SK-N-MC (cell line): ENCODE data around the gene SBF2.
"Not testable (repeated sequence)": the region's sequence is repeated elsewhere in the genome, so short reads cannot be mapped to it uniquely, and the experiment has no call there.

Experiments
- DNase-seq: peaks from one replicate; pipeline ENCODE4 v3.0.0-alpha.2; 2011; ENCODE audit warnings: low read depth, low spot score
- H3K27ac ChIP-seq: fragments of 200-600 bp; sonication (generic); 2 replicates; pipeline ENCODE4 v1.5.1; 2016; ENCODE audit warnings: mixed run types
- H3K36me3 ChIP-seq: fragments of 200-600 bp; sonication (generic); 2 replicates; pipeline ENCODE4 v1.6.1; 2017; ENCODE audit warnings: antibody characterized with exemption, low read length, mixed read lengths; ENCODE audit not compliant: insufficient read depth
- H3K4me3 ChIP-seq: fragments of 200-600 bp; sonication (generic); 2 replicates; pipeline ENCODE4 v1.5.1; 2016
- H3K9ac ChIP-seq: fragments of 200-600 bp; sonication (generic); 2 replicates; pipeline ENCODE4 v1.8.0; 2017; ENCODE audit warnings: mixed run types, mixed read lengths; ENCODE audit not compliant: insufficient read length
- H3K9me3 ChIP-seq: fragments of 200-600 bp; sonication (generic); 2 replicates; pipeline ENCODE4 v1.6.1; 2017; ENCODE audit warnings: low read depth, mild to moderate bottlenecking, antibody characterized with exemption, low read length, moderate library complexity, mixed read lengths
- EZH2 ChIP-seq: fragments of 200-600 bp; sonication (generic); IDR thresholded peaks from one replicate; pipeline ENCODE4 v1.6.1; 2017; ENCODE audit warnings: antibody characterized with exemption
- FOXP2 ChIP-seq: optimal IDR thresholded peaks from 2 replicates; pipeline ENCODE3; 2011; ENCODE audit warnings: mild to moderate bottlenecking, moderate library complexity; ENCODE audit not compliant: insufficient read depth; ENCODE audit errors: extremely low read length, control extremely low read depth
- POLR2AphosphoS5 ChIP-seq: IDR thresholded peaks from 2 replicates; pipeline ENCODE4 v1.6.1; 2012; ENCODE audit warnings: mild to moderate bottlenecking, low read depth, low read length, borderline replicate concordance

The SBF2 gene

GRCh38 chr11:10130875-10131274 is 163.1 kb downstream of the SBF2 start:
- no peak overlapping the region for H3K27ac ChIP-seq
- H3K9ac ChIP-seq = no peak overlapping the region
- H3K4me3 ChIP-seq = no peak overlapping the region
- TF ChIP-seq EZH2 (no peak), FOXP2 (no peak), POLR2AphosphoS5 (no peak)
- no peak for DNase-seq
- H3K36me3 ChIP-seq = no peaks in the 10 kb centered on the region
- no peaks in the 10 kb centered on the region for H3K9me3 ChIP-seq

- not testable (repeated sequence) for H3K4me3 ChIP-seq, DNase-seq, H3K9ac ChIP-seq, H3K27ac ChIP-seq, H3K36me3 ChIP-seq, H3K9me3 ChIP-seq
Observed at GRCh38 chr11:10129184-10129583, 164.8 kb downstream of the SBF2 start.

GRCh38 chr11:10125522-10126133 is 168.4 kb downstream of the SBF2 start:
- no peak for DNase-seq
- TF ChIP-seq EZH2 = no peak
- TF ChIP-seq POLR2AphosphoS5 = no peak
- TF ChIP-seq FOXP2 = no peak
- no peak overlapping the region for H3K27ac ChIP-seq
- no peaks in the 10 kb centered on the region for H3K36me3 ChIP-seq
- no peak overlapping the region for H3K4me3 ChIP-seq
- no peak overlapping the region for H3K9ac ChIP-seq
- H3K9me3 ChIP-seq = no peaks in the 10 kb centered on the region

GRCh38 chr11:10122326-10123197 is 171.5 kb downstream of the SBF2 start:
- Histone ChIP-seq H3K36me3 (no peaks in the 10 kb centered on the region), H3K9me3 (no peaks in the 10 kb centered on the region), H3K9ac (no peak overlapping the region), H3K4me3 (no peak overlapping the region), H3K27ac (no peak overlapping the region)
- DNase-seq = no peak
- TF ChIP-seq FOXP2 (no peak), EZH2 (no peak), POLR2AphosphoS5 (no peak)

GRCh38 chr11:10118865-10119264 is 175.2 kb downstream of the SBF2 start:
- no peak for DNase-seq
- 0 out of 2 replicates have a peak, but pooled peaks cover 5% of the 10 kb centered on the region for H3K36me3 ChIP-seq
- H3K9ac ChIP-seq = no peak overlapping the region
- TF ChIP-seq POLR2AphosphoS5 (no peak), FOXP2 (no peak), EZH2 (no peak)
- H3K27ac ChIP-seq = no peak overlapping the region
- no peak overlapping the region for H3K4me3 ChIP-seq
- H3K9me3 ChIP-seq = peaks cover 3% of the 10 kb centered on the region; the same call in 1 of the 2 replicates

GRCh38 chr11:10117709-10118351 is 176.2 kb downstream of the SBF2 start:
- H3K27ac ChIP-seq = peak overlapping the region; percentile 11; the same call in 1 of the 2 replicates
- no peak overlapping the region for H3K9ac ChIP-seq
- 0 out of 2 replicates have a peak, but pooled peaks cover 5% of the 10 kb centered on the region for H3K36me3 ChIP-seq
- no peak for TF ChIP-seq FOXP2
- no peak for TF ChIP-seq POLR2AphosphoS5
- no peak for TF ChIP-seq EZH2
- H3K4me3 ChIP-seq = no peak overlapping the region
- no peak for DNase-seq
- H3K9me3 ChIP-seq = peaks cover 3% of the 10 kb centered on the region; the same call in 1 of the 2 replicates

GRCh38 chr11:10116588-10116987 is 177.4 kb downstream of the SBF2 start:
- peaks cover 3% of the 10 kb centered on the region; the same call in 1 of the 2 replicates for H3K9me3 ChIP-seq
- 0 out of 2 replicates have a peak, but pooled peaks cover 11% of the 10 kb centered on the region for H3K36me3 ChIP-seq
- no peak overlapping the region for H3K9ac ChIP-seq
- no peak overlapping the region for H3K27ac ChIP-seq
- TF ChIP-seq POLR2AphosphoS5 (no peak), EZH2 (no peak), FOXP2 (no peak)
- DNase-seq = no peak
- H3K4me3 ChIP-seq = no peak overlapping the region
